Dedifferentiated amniotic fluid mesenchymal stem cell (primary cell): ENCODE data around the gene ZNF804A.

Source experiments
- DNase-seq: peaks from one replicate; pipeline ENCODE4 v3.0.0-alpha.2; 2016; ENCODE audit errors: extremely low spot score

The ZNF804A gene

GRCh38 chr2:184936761-184937160 lies 338.4 kb downstream of the ZNF804A start:
- no peak for DNase-seq

GRCh38 chr2:184938221-184938985 lies 340.1 kb downstream of the ZNF804A start:
- DNase-seq: no peak

- DNase-seq: no peak
These were observed 347.0 kb downstream of the ZNF804A start for GRCh38 chr2:184945326-184945725.

GRCh38 chr2:184945824-184946223 lies 347.5 kb downstream of the ZNF804A start:
- no peak for DNase-seq

DNA sequence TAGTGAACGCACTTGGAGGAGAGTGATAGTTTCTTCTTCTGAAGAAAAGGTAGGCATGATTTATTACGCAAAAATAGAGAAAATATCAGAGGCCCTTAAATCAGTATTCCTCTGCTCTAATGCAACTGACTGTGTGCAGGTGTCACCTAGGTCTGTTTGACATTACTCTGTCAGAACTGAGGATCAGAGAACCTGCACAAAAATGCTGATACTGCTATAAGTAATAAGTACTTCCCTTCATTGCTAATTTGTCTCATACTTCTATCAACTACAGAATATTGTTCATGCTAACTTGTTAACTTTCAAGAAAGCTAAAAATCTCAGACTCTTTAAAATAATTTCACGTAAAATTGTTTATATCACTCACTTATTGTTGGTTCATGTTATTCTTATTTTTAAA lies 358.5 kb downstream of the ZNF804A start:
- no peak for DNase-seq

DNA sequence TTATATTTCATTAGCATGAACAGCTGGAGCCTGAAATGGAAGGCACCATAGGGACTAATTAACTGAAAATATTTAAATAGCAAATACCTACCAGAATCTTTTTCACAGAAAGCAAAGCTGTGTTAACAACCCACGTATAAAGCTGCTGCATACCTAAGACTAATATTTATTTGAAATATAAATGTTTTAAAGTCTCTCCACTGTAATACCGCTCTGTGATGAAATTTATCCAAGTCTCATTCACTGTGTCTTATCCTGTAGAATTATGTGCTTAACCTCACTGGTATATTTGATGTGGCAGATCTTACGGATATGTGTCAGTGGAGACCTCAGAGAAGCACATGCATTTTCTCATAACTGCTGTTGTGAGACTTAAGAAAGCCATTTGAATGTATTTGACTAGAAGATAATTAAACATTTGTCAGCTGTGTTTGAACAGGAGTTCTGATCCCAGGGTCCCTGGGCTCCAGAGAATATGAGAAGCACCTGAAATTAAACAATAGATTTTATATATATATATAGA lies 373.3 kb downstream of the ZNF804A start:
- no peak for DNase-seq
